SK-N-SH treated with all-trans-retinoic acid at 6 μM for 48 hours (cell line): Measurements from ENCODE around the gene CRYAA.
"Not testable (repeated sequence)": the region's sequence is repeated elsewhere in the genome, so short reads cannot be mapped to it uniquely, and the experiment has no call there.

Experiments
- ARNTL ChIP-seq: fragments of 450-650 bp; formaldehyde crosslinking; IDR thresholded peaks from 2 replicates; pipeline ENCODE4 v1.5.0; 2020; ENCODE audit warnings: low read depth, mild to moderate bottlenecking, moderate library complexity, borderline replicate concordance
- PATZ1 ChIP-seq: fragments of 250-450 bp; sonication (Bioruptor Pico); IDR thresholded peaks from 2 replicates; pipeline ENCODE4 v1.8.0; 2020; ENCODE audit warnings: mild to moderate bottlenecking, moderate library complexity, borderline replicate concordance
- RARB ChIP-seq: fragments of 250-450 bp; sonication (Bioruptor Pico); IDR thresholded peaks from 2 replicates; pipeline ENCODE4 v1.8.0; 2021; ENCODE audit warnings: mild to moderate bottlenecking, moderate library complexity
- TSHZ2 ChIP-seq: fragments of 250-450 bp; sonication (Bioruptor Pico); IDR thresholded peaks from 2 replicates; pipeline ENCODE4 v1.5.0; 2020; ENCODE audit warnings: mild to moderate bottlenecking, moderate library complexity
- ZFP3 ChIP-seq: fragments of 250-450 bp; sonication (Bioruptor Pico); IDR thresholded peaks from 2 replicates; pipeline ENCODE4 v1.5.0; 2020; ENCODE audit warnings: mild to moderate bottlenecking, moderate library complexity
- ZFP30 ChIP-seq: fragments of 450-650 bp; formaldehyde crosslinking; IDR thresholded peaks from 2 replicates; pipeline ENCODE4 v1.5.0; 2022; ENCODE audit warnings: mild to moderate bottlenecking, moderate library complexity
- ZNF70 ChIP-seq: fragments of 450-650 bp; formaldehyde crosslinking; IDR thresholded peaks from 2 replicates; pipeline ENCODE4 v1.5.0; 2020; ENCODE audit warnings: mild to moderate bottlenecking, moderate library complexity

- TF ChIP-seq ZFP30; PATZ1; ZFP3; RARB (CRISPR knock-in tag); ZNF70; ARNTL (CRISPR knock-in tag); TSHZ2 (CRISPR knock-in tag): not testable (repeated sequence)
These were observed 550 bp downstream of the CRYAA start for GRCh38 chr21:43169230-43169886.
